ENCODE measurements around the gene SLC39A1.

SLC39A1 gene

DNA sequence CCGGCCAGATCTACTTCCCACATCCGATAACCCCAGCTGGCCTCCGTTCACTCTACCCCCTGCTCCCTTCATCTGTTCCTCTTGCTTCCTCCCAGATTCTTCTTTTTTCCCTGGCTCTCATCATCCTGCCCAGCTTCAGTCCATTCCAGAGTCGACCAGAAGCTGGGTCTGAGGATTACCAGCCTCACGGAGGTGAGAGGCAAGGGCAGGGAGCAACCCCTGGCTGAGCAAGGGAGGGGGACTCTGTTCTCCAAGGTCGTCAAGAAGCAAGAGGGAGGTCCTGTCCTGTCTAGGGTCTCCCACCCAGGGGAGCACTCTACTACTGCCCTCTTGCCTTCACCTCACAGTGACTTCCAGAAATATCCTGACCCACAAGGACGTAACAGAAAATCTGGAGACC is 10.2 kb upstream of the SLC39A1 start:
- no peak for DNase-seq

DNA sequence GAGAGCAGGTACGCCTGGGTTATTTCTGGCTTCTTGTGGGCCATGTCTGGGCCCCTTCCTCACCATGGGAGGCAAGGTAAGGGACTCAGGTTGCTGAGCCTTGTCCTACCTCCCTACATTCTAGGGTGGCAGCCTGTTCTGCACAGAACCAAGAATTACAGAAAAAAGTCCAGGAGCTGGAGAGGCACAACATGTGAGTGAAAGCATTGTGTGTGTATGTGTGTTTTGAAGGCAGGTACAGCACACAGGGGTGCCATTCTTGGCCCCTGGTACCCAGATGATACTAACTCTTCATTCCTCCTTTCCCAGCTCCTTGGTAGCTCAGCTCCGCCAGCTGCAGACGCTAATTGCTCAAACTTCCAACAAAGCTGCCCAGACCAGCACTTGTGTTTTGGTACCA is 9.7 kb upstream of the SLC39A1 start:
- DNase-seq: no peak

DNA sequence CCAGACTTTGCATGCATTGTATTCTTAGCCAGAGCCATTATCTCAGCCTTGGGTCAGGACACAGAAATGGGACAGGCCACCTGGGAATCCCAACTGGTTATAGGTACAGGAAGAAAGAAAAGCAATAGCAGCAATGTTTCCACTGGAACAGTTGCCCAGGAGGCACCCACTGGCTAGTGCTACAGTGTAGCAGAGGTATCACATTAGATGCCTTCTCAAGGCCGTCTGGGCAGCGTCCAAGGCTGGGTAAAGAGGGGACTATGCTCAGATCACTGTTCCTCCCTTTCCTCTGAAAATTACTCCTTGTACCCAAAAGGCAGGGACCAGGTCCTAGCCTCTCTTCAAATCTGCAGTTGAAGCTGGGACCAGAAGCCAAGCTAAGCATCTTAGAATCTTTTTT is 7.0 kb upstream of the SLC39A1 start:
- no peak for DNase-seq

DNA sequence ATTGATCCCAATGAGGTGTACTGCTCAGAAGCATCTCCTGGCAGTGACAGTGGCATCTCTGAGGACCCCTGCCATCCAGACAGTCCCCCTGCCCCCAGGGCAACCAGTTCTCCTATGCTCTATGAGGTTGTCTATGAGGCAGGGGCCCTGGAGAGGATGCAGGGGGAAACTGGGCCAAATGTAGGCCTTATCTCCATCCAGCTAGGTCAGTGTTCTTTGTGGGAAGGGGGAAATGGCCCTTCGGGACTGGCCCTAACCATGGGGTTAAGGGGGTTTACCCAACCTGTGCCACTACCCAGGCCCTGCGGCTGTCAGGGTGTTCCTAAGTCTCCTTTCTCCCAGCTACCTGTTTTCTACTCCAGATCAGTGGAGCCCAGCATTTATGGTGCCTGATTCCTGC is 5.6 kb upstream of the SLC39A1 start:
- DNase-seq: no peak

DNA sequence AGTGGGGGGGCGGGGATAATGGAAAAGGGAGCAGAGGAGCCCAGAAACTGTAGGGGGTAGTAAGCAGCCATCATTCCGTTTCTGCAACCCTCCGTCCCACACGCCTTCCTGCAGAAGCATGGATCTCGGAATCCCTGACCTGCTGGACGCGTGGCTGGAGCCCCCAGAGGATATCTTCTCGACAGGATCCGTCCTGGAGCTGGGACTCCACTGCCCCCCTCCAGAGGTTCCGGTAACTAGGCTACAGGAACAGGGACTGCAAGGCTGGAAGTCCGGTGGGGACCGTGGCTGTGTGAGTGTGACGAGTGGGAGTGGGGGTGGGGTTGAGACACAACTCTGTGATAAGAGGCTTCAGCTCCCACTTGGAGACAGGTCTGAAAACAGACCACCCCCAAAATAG is 5.1 kb upstream of the SLC39A1 start:
- no peak for DNase-seq

DNA sequence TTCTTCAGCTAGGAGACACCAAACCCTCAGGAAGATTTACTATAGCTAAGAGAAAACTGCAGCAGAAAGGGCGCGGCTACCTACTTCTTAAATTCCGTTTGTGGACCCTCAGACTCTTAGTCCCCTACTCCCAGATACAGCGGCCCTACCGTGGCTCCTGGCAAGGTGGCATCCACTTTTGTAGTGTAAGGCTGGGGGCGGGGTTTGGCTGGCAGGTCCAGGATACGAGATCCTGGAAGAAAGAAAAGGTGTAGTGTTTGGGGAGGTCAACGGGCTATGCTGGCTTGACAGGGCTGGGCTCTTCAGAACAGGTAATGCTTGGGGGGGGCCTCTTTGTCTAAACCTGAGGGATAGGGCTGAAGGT is 4.6 kb upstream of the SLC39A1 start:
- DNase-seq: no peak

DNA sequence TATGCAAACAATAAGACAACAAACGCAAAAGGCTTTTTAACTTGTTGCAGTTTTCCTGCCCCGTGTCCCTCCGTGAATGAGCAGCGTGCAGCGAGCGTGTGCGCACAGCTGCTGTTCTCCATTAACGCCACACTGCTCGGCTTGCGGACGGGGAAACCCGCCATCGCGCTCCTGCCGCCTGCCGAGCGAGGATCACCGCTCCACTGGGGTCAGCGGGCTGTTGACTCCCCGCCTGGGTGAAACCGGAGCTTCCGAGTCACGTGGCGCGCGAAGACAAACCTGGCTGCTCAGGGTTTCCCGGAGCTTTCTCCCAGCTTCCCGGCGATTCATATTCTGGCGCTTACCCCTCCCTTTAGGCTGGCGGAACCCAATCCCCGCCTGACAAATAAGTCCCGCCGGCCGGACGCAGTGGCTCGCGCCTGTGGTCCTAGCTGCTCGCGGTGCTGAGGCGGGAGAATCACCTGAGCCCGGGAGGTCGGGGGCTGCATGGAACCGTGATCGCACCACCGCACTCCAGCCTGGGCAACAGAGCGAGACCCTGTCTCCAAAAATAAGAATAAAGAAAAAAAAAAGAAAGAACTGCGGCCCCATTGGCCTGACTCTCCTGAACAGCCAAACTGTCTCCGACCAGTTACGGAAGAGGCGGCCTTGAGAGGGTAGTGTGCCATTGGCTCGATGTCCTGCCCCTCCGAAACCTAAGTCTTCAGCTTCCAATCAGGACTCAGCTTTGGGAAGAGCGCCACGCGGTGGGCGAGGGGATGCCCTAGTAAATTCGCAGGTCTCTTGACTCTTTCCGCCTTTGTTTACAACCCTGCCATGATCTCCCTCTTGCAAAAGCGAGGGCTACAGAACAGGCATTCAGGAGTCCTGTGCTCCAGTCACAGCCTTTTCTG is 4.0 kb upstream of the SLC39A1 start, which contains the start of gene CREB3L4:
Gene CREB3L4 (plus strand): TSS at position 796 of the 893 bp plus-strand sequence. CDS start 624 bp downstream, outside the sequence.
- peak; percentile 97 for DNase-seq

DNA sequence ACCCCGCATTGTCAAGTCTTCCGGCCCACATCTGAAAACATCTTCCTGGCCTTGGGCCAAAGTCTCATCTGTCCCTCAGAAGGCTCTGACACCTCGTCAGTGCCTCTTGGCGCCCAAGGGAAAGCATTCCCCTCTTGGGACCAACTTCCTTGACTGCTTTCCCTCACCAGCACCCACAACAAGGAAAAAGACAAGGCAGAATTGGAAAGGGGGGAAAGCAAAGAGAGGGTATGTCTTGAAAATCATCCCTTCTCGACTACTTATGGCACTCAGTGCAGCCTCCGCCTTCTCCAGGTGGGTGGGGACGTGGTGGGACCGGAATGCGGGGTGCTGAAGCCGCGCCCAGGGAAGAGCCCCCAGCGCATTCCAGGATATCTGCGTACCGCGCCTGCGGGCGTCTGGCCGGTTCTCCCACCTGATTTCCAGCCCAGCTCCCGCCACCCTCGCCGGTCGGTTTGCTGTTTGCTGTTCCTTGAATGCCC is 554 bp upstream of the SLC39A1 start:
- DNase-seq: peak; percentile 44

DNA sequence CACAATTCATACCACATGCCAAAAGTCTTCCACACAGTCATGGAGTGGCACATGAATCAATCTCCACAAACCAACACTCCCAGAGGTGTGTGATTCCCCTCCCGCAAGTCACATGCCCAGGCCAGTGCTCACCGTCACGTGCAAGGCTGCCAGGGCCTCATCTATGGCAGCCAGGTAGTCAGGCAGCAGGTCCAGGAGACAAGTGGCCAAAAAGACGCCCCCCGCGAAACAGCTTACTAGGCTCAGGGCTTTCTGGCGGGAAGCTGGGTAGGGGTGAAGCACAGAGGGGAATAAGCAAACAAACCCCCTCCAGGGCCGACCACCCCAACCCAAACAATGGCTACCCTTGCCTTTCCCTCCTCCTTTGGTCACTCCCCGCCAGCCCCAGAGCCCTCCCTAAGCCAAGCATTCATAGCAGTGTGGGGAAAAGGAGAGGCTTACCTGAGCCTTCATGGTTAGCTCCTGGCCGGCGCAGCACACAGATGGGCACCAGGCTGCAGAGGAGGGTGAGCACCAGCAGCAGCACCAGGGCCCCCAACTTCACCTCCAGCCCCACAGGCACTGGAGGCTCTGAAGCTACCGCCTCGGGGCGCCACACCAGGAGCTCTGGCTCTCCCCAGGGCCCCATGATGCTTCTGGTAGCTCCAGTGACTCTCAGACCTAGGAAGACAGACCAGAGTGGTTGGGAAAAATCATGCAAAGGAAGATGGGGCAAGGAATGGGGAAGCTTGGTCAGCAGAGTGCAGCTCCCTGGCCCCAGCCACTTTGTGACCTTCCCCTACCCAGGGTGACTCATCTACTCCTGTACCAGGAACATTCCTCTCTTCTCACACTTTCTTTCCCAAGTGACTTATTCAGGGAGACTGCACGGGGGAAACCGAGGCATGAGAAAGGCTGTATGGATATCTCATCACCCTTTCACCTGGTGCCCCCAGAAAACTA is 978 bp downstream of the SLC39A1 start:
- DNase-seq: peak; percentile 36

DNA sequence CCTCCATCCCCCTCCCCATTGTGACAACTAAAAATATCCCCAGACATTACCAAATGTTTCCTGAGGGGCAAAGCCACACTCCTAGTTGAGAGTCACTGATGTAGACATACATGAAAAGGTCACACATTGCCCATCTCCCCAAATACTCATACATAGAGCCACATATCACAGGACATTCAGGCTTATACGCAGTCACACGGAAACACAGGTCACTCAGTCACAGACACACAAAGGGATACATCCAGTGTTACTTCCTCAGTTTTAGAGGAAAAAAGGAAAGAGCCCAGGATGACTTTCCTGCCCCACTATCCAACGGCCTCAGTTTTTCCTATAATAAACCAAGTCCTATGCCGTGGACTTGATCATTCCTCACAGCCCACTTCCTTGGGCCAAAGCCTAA is 1.9 kb downstream of the SLC39A1 start:
- no peak for DNase-seq

DNA sequence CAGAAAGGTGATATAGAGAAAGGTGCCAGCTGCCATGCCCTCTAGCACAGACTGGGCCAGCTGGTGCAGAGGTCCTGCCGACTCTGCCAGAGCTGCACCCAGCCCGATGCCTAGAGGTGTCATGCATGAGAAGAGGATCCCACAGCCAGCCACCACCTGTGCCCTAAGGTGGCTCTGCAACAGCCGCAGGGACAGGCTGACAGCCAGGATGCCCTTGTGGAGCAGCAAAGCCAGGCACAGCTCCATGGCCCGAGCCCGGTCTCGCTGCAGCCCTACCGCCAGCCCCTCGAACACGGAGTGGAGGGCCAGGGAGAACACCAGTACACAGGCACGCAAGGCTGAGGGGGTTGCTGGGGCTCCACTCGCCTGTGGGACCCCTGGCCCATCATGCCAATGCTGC is 3.1 kb downstream of the SLC39A1 start:
- DNase-seq: no peak

DNA sequence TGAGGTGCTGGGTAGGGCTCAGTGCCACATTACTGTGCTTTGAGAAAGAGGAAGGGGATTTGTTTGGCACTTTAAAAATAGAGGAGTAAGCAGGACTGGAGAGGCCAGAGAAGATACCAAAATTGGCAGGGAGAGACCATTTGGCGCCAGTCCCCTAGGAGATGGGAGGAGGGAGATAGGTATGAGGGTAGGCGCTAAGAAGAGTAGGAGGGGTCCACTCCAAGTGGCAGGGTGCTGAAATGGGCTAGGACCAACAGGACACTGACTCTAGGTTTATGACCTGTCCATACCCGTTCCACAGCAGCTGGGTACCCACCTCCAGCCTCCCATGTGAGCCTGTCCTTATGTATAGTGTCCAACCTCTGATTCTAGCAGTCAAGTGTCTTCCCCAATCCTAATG is 3.9 kb downstream of the SLC39A1 start:
- no peak for DNase-seq

DNA sequence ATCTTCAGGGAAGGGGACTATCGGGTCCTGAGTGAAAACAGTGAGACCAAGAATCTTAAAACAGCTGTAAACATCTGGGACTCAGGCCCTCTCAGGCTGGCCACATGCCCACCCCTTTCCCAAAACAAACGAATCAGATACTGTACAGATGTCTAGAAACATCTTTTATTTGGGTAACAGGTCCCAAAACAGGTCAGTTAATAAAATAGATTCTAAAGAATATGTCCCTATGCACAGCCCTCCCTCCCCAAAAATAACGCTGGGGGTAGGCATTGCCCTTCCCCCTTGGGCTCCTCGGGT is 4.4 kb downstream of the SLC39A1 start:
- DNase-seq: no peak

DNA sequence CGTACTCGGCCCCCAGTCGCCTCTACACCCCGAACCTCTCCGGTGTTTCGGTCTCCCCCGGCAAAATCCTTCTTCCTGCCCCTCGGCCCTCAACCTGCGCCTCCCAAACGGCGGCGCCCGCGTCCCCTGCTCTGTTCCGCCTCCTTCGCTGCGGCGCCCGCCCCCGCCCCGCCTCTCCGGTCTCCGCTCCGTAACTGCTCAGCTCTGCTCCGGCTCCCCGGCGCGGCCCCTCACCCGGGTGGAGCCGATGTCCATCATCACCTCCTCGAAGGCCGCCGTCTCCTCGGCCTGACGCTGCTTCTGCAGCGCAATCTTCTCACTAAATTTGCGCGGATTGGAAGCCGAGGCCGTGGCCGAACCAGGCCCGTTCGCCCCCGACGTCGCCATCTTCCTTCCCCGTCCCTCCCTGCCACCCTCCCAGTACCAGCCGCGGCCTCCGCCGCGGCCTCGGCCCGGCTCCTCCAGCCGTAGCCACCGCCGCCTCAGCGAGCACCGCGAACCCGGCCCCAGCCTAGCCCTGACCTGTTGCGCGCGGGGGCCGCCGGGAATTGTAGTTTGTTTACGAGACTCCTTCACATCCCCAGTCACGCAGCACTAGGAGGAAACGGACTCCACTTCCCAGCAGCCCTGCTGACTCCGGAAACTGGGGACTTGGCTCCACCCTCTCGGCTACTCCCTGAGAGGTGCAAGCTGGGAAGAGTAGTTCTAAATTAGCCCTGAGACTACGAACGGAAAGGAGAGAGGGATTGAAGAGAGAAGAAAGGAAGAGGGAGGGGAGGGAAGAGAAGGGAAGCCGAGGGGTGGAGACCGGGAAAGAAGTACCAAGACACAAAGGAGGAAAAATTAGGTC is 5.0 kb downstream of the SLC39A1 start, which contains the start of gene CRTC2:
Gene CRTC2 (minus strand): TSS at position 502 of the 850 bp plus-strand sequence. CDS start 115 bp downstream, at position 387.
- peak; percentile 98 for DNase-seq

DNA sequence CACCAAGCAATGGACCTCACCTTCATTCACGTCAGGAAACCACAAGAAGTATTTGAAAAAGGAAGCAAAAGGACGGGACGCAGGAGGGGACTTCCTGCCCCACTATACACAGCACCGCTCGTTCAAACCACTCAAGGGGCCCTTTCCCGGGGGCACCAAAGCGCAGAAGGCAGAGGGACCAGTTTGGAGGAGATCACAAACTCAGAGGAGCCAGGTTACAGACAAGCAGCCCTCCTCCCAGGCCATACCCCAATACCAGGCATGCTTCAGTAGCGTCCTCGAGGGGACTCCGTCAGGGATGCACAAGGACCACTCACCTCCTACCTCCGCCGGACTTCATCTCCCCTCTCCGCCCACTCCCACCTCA is 5.6 kb downstream of the SLC39A1 start:
- DNase-seq: no peak

DNA sequence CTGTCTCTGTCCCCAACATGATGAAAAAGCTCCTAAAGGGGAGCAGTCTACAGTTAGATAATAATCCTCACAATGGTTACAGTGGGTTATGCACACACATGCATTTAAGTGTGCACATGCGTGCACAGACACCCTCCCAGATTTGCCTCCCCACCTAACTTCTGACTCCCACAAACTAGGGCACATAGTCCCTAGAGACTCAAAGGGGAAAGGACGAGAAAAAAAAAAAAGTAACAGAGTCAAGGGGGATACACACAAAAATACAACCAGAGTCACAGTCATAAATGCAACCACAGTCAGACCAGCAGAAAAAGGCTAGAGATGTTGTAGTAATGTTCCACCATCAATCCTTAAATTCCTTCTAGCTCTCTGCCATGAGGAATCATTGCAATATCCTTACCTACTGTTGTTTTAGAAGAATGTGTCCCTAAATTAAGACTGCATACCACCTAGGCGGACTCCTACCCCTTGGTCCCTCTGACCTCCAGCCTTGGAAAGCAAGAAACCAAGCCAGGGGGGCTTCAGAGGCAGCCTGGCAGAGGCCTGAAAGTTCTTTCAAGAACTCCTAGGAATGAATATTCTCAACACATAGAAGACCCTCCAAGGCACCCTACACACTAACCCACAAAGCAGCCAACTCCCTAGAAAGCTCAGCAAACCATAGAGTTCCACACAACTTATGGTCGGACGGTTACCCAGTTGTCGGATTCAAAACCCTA is 6.2 kb downstream of the SLC39A1 start:
- DNase-seq: no peak

DNA sequence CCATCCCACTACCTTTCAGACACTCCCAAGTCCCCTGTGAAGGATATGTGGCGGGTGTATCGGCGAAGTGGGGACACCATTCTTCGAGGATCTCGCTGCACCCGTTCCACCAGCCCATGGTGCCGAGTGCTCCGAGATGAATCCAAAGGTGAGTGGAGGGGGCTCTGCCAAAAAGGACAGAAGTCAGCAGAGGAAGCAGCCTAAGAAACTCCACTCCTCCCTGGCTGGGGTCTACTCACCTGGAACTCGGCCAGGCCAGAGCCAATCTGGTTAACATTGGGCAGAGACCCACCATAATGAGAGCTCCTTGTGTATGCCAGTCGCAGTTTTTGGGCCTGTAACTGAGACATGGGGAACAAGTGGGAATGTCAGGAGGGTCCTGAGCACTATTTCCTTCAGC is 8.5 kb downstream of the SLC39A1 start:
- no peak for DNase-seq

DNA sequence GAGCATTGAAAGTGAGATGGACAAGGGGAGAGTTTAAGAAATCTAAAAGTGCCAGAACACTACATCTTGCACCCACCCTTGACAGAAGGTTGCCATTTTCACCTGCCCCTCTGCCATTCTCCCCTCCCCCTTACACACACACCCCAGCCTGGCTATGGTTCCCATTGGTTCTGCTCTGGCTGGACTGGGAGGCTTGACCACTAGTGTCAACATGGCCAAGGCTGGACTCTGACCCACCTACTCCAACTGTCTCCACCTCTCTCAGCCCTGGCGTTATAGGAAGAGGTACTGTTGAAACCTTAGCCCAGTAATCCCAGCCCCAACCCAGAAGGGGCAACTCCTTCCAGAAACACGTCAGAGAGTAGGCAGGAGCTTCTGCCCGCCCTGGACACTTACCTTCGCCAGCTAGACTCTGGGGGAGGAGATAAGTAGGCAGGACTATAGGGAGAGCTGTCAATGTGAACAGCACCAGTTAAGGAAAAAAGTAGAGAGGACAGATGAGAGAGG is 9.4 kb downstream of the SLC39A1 start:
- DNase-seq: no peak

DNA sequence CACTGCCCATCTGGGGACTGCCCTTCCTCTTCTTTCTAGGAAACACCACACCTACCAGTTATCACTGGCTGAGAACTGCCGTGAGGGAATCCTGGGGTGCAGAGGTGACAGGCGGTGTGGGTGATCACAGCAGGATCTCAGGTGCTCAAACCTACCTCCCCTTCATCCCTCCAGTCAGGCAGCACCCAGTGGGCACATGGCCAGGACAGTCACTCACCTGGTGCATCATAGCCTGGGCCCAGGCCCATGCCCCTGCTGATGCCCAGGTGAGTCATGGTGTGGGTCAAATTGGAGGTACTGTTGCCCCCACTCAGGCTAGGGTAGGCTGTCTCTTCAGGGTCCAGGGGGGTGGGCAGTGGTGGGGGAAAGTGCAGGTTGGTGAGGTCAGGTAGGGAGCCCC is 11.5 kb downstream of the SLC39A1 start:
- DNase-seq: no peak

DNA sequence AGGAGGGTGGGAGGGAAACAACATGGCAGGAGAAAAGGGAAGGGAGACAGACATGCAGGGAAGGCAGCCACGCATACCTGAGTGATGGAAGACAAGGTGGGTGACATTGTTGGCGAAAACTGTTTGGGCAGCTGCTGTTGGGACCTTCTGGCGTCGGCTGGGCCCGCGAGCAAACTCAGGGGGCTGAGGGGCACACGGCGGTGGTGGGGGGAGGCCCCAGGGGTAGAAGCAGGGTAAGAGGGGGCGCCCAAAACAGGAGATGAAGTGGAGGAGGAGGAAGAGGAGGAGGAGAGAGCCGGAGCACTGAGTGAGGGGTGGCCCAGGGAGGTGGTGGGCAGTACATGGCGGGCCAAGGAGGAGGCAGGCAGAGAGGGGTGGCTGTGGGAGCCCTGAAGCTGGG is 12.2 kb downstream of the SLC39A1 start:
- no peak for DNase-seq

DNA sequence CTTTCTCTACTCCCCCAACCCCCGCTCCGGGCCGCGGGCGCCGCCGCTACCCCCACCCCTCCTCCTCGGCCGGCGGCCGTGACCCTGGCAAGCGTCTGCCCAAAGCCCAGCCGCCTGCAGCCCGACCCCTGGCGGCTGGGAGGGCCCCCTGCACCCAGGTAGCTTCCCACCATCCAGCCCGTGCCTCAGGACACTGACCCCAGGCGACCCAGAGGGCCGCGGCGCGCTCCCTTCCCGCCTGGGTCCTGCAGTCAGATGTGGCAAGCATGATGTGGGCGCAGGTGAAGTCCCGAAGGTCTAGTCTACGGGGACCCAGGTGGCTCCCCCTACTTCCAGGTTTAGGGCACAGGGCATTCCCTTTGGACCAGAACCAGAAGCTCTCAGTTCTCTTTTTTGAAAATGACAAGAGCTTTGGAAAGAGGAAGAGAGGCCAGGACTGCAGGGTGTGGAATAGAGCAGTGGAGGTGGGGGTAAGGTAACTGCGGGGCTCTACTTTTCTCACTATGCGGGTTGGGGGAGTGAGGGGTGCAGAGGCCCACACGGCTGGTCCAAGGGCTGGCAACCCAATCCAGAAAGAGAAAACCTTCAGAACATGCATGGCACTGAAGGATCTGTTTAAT is 16.6 kb downstream of the SLC39A1 start, which contains the start of gene DENND4B:
Gene DENND4B (minus strand): TSS at position 97 of the 620 bp plus-strand sequence. CDS start 2,344 bp downstream, outside the sequence.
- DNase-seq: peak; percentile 71

All from fibroblast of upper back skin (primary cell).